Upper lobe of left lung (tissue), 4 donors: Measurements from ENCODE around the gene PGM1.

ENCODE experiments used
- CTCF ChIP-seq, 6 experiments: fragments of 450-650 bp in 4 of 6; fragments of 200-600 bp in 2 of 6; sonication (generic) in 2 of 6; IDR thresholded peaks; one replicate each; pipeline ENCODE4 v1.5.1; 2016 to 2019; ENCODE audit warnings: antibody characterized with exemption in 6 of 6
- POLR2AphosphoS5 ChIP-seq, 2 donors: sonication (generic); formaldehyde crosslinking; IDR thresholded peaks; one replicate each; pipeline ENCODE4 v1.5.1; 2017; ENCODE audit warnings: antibody characterized with exemption in 2 of 2

- TF ChIP-seq CTCF (IDR thresholded peaks at IDR 0.05) (no peak), POLR2AphosphoS5 (IDR thresholded peaks at IDR 0.05) (no peak)
Measured at GRCh38 chr1:63632110-63632509, 38.9 kb downstream of the PGM1 start.
